A204.1 (cell line): ENCODE measurements around the gene SPATA3.

ENCODE experiments used
- FAIRE-seq: peaks from 2 replicates; lab custom pipeline; 2012; peaks lifted over from hg19 to GRCh38; lab: Jason Lieb, UNC

Gene SPATA3

DNA sequence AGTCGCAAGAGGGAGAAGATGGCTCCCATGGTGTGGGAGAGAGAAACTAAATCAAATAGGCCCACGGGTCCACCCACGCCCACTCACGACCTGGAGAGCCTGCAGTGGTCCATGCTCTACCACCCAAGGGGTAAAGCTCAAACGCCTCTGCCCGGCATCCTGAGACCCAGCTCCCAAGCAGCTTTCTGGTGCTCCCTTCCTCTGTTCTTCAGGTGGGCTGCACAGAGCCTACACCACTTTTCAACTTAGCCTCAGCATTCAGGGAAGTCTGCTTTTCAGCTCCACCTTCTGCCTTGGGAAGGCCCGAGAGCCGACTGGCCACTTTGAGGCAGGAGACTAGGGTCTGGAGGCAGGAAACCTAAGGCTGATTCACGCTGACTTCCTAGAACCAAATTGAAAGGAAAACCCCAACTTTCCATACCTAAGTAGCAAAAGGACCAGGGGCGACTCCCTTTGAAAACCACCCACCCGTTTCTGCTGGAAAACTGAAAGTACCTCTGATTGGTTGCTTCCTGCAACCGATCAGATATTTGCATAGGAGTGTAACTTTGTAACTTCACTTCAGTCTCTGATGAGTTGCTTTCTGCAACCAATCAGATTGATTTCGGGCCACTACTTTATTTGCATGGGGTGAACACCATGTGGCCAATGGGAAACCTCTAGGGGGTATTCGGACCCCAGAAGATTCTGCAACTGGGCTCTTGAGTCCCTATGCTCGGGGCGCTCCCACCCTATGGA, 26.8 kb upstream of the SPATA3 start:
- FAIRE-seq: no peak

- FAIRE-seq: no peak
Measured at GRCh38 chr2:230969659-230970015, 26.3 kb upstream of the SPATA3 start.

GRCh38 chr2:230972046-230972445, 23.9 kb upstream of the SPATA3 start:
- no peak for FAIRE-seq

- FAIRE-seq: no peak
Measured at GRCh38 chr2:230974096-230974913, 21.6 kb upstream of the SPATA3 start.

DNA sequence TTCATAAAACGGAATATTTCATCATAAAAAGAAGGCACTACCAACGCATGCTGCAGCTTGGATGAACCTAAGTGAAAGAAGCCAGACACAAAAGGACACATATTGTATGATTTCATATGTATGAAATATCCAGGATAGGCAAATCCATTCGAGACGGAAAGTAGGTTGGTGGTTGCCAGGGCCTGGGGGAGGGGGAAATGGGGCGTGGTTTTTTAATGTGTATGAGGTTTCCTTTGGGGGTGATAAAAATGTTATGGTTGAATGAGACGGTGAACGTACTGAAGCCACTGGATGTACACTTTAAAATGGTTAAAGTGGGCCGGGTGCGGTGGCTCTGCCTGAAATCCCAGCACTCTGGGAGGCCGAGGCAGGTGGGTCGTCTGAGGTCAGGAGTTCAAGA, 20.0 kb upstream of the SPATA3 start:
- FAIRE-seq: no peak

GRCh38 chr2:230976671-230977171, 19.2 kb upstream of the SPATA3 start:
- no peak for FAIRE-seq

DNA sequence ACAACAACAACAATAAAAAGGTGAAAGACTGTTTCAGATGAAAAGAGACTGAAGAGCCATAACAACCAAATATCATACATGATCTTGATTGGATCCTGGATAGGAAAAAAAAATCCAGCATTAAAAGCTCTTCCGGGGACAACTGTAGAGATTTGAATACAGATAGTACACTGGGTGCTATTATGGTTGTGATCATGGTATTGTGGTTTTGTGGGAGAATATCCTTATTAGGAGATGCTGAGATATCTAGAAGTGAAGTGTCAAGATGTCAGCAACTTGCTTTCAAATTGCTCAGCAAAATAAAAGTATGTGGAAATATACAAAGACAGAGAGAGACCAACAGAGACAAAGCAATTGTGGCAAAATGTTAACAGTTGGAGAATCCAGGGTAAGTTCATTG, 15.5 kb upstream of the SPATA3 start:
- FAIRE-seq: no peak

- FAIRE-seq: no peak
Measured at GRCh38 chr2:230981704-230982103, 14.2 kb upstream of the SPATA3 start.

GRCh38 chr2:230982126-230982525, 13.8 kb upstream of the SPATA3 start:
- FAIRE-seq: no peak

GRCh38 chr2:230982528-230982927, 13.4 kb upstream of the SPATA3 start:
- FAIRE-seq: no peak

GRCh38 chr2:230983566-230983965, 12.4 kb upstream of the SPATA3 start:
- no peak for FAIRE-seq

GRCh38 chr2:230984393-230985220, 11.3 kb upstream of the SPATA3 start:
- FAIRE-seq: no peak

- FAIRE-seq: no peak
Measured at GRCh38 chr2:230985519-230986231, 10.2 kb upstream of the SPATA3 start.

DNA sequence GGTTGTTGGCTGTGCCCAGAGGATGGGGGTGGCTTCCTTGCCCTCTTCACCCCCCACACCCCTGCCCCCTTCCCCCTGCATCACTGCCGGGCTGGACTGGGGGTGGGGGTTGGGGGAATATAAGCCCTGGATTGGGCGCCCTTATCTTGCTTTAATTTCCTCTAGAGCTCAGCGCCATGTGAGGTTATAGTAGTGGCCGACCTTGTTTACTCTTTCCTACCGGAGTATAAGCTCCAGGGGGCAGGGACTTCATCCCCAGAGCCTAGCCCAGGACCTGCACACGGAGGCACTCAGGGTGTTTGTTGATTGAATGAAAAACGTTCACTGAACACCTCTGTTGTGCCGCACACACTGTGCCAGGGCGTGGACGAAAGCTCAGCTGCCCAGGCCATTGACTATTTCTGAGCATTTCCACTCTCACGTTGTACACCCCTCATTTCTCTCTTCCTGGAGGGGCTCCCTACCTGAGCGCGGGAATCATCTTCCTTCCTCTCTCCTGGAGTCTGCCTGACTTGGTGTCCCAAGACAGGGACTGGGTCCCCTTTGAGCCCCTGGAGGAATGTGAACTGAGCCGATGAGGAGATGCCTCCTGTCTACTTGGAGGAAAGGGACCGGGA, 9.3 kb upstream of the SPATA3 start:
- no peak for FAIRE-seq

GRCh38 chr2:230987137-230988020, 8.5 kb upstream of the SPATA3 start:
- FAIRE-seq: no peak

DNA sequence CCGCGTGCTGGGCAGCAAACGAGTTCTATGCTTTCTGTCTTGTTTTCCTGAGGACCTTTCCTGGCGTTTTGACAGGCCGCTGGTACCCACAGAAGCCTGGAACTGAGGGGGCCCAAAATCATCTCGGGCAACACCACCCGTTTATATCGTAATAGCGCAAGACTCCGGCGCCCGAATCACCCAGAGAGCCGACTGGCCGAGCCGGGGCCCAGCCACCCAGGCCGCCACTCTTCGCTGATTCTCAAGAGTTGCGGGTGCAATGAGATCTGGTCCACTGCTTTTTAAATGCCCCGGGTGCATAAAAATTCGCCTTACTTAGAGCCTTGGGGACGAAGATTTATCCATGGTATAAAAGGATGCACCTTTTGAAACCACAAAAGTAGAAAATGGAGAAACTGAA, 6.2 kb upstream of the SPATA3 start:
- no peak for FAIRE-seq

- FAIRE-seq: no peak
Measured at GRCh38 chr2:230990131-230990898, 5.6 kb upstream of the SPATA3 start.

- no peak for FAIRE-seq
Measured at GRCh38 chr2:230990899-230991150, 5.1 kb upstream of the SPATA3 start.

DNA sequence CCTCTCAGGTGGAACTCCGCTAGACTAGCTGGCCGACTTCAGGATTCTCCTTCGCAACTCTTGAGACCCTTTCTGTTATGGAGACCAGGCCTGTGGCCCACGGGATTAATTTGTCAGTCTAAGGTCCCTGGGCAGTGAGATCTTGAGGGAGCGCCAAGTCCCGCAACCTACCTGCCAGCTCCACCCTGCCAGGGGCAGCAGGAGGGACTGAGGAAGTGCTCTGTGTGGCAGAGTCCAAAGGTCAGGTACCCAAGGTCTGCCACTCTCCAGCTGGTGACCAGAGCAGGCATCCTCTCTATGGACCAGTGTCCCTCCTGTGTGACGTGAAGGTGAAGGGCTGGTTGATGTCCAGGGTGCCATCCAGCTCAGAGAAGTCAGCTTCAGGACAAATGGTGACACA, 4.3 kb upstream of the SPATA3 start:
- no peak for FAIRE-seq

- no peak for FAIRE-seq
Measured at GRCh38 chr2:230996661-230997060, 740 bp downstream of the SPATA3 start.
